HG02885 (cell line): Measurements from ENCODE around the gene CDH13.

Experiments used
- ATAC-seq: cut with Tn5 transposase; IDR thresholded peaks from one replicate; pipeline ENCODE4 v1.9.1; 2021; ENCODE audit warnings: mild to moderate bottlenecking; ENCODE audit not compliant: unreplicated experiment, poor library complexity

Gene CDH13

GRCh38 chr16:82972331-82972919 is 345.7 kb downstream of the CDH13 start:
- no peak for ATAC-seq

- no peak for ATAC-seq
Measured at GRCh38 chr16:82979406-82980111, 352.8 kb downstream of the CDH13 start.

GRCh38 chr16:82980810-82981209 is 354.0 kb downstream of the CDH13 start:
- ATAC-seq: no peak

GRCh38 chr16:82987767-82988166 is 361.0 kb downstream of the CDH13 start:
- ATAC-seq: no peak

- no peak for ATAC-seq
Measured at GRCh38 chr16:82990155-82990554, 363.4 kb downstream of the CDH13 start.

GRCh38 chr16:82991410-82991809 is 364.6 kb downstream of the CDH13 start:
- no peak for ATAC-seq

- no peak for ATAC-seq
Measured at GRCh38 chr16:82991966-82992675, 365.4 kb downstream of the CDH13 start.

GRCh38 chr16:82992786-82993185 is 366.0 kb downstream of the CDH13 start:
- ATAC-seq: no peak

GRCh38 chr16:82993415-82993814 is 366.6 kb downstream of the CDH13 start:
- no peak for ATAC-seq

- ATAC-seq: no peak
Measured at GRCh38 chr16:82993926-82994325, 367.2 kb downstream of the CDH13 start.

- no peak for ATAC-seq
Measured at GRCh38 chr16:82995286-82995923, 368.6 kb downstream of the CDH13 start.

GRCh38 chr16:82995924-82996441 is 369.2 kb downstream of the CDH13 start:
- no peak for ATAC-seq

- no peak for ATAC-seq
Measured at GRCh38 chr16:82996814-82997213, 370.0 kb downstream of the CDH13 start.

- ATAC-seq: no peak
Measured at GRCh38 chr16:82999711-83000110, 372.9 kb downstream of the CDH13 start.

GRCh38 chr16:83002351-83003334 is 375.9 kb downstream of the CDH13 start:
- no peak for ATAC-seq

- ATAC-seq: no peak
Measured at GRCh38 chr16:83004868-83005652, 378.3 kb downstream of the CDH13 start.

- ATAC-seq: no peak
Measured at GRCh38 chr16:83005653-83006160, 378.9 kb downstream of the CDH13 start.

- ATAC-seq: no peak
Measured at GRCh38 chr16:83010776-83011720, 384.3 kb downstream of the CDH13 start.
